HG02678 (cell line): ENCODE results near the gene SLC30A2.

Experiments
- ATAC-seq: cut with Tn5 transposase; IDR thresholded peaks from one replicate; pipeline ENCODE4 v1.9.1; 2021; ENCODE audit warnings: mild to moderate bottlenecking, moderate library complexity; ENCODE audit not compliant: unreplicated experiment

The SLC30A2 gene

GRCh38 chr1:26025060-26025459 is 20.9 kb downstream of the SLC30A2 start:
- no peak for ATAC-seq

- ATAC-seq: no peak
Measured at GRCh38 chr1:26023826-26024225, 22.1 kb downstream of the SLC30A2 start.

- ATAC-seq: no peak
Measured at GRCh38 chr1:26023009-26023408, 22.9 kb downstream of the SLC30A2 start.

- no peak for ATAC-seq
Measured at GRCh38 chr1:26022404-26022779, 23.5 kb downstream of the SLC30A2 start.

- no peak for ATAC-seq
Measured at GRCh38 chr1:26021647-26022403, 24.1 kb downstream of the SLC30A2 start, which contains the start of gene EXTL1. Gene EXTL1 (plus strand): TSS chr1:26021775. CDS start chr1:26022647, 872 bp downstream.

GRCh38 chr1:26020941-26021646 is 24.8 kb downstream of the SLC30A2 start:
- no peak for ATAC-seq

- ATAC-seq: no peak
Measured at GRCh38 chr1:26020330-26020768, 25.6 kb downstream of the SLC30A2 start.

- ATAC-seq: no peak
Measured at GRCh38 chr1:26019641-26020315, 26.1 kb downstream of the SLC30A2 start.

GRCh38 chr1:26017606-26018005 is 28.3 kb downstream of the SLC30A2 start:
- no peak for ATAC-seq

GRCh38 chr1:26016953-26017545 is 28.9 kb downstream of the SLC30A2 start:
- ATAC-seq: no peak

- no peak for ATAC-seq
Measured at GRCh38 chr1:26016258-26016952, 29.5 kb downstream of the SLC30A2 start.

GRCh38 chr1:26015358-26015757 is 30.6 kb downstream of the SLC30A2 start:
- ATAC-seq: no peak

- no peak for ATAC-seq
Measured at GRCh38 chr1:26014179-26014578, 31.7 kb downstream of the SLC30A2 start.

- ATAC-seq: no peak
Measured at GRCh38 chr1:26012864-26013263, 33.1 kb downstream of the SLC30A2 start.

GRCh38 chr1:26010825-26011224 is 35.1 kb downstream of the SLC30A2 start:
- ATAC-seq: no peak

GRCh38 chr1:26009796-26010447 is 36.0 kb downstream of the SLC30A2 start:
- ATAC-seq: no peak

GRCh38 chr1:26006710-26007109 is 39.2 kb downstream of the SLC30A2 start:
- ATAC-seq: no peak

- no peak for ATAC-seq
Measured at GRCh38 chr1:26005434-26006105, 40.3 kb downstream of the SLC30A2 start.

GRCh38 chr1:26003756-26004155 is 42.2 kb downstream of the SLC30A2 start:
- ATAC-seq: no peak

GRCh38 chr1:26003262-26003661 is 42.7 kb downstream of the SLC30A2 start:
- no peak for ATAC-seq
